IMR-90 (cell line): ENCODE results near the gene PPP1R37. TPM values are rescaled to one million over a fixed set of nuclear protein-coding genes. Genes with fewer than 3 reads are reported as not detected.

ENCODE experiments used
- ATAC-seq: fragments of 200-7000 bp; cut with Tn5 transposase; 2 replicates; pipeline ENCODE4 v1.9.1; 2020; ENCODE audit warnings: low read depth, mild to moderate bottlenecking, moderate library complexity
- BruUV-seq: library from RNA; stranded (reverse); fragments of 400-500 nt; replicated peaks from 2 replicates; lab custom pipeline; 2021; lab: Mats Ljungman, UMichigan
- CTCF ChIA-PET: fragments of 300-600 bp; formaldehyde crosslinking; extraction: SDS; loops from one replicate; lab custom pipeline; 2021; ENCODE audit warnings: antibody characterized with exemption; lab: Yijun Ruan, JAX
- POLR2A ChIA-PET: fragments of 300-600 bp; sonication (Branson Sonifier 250); formaldehyde crosslinking; loops from one replicate; lab custom pipeline; 2022; ENCODE audit warnings: antibody characterized with exemption; ENCODE audit not compliant: unreplicated experiment; lab: Charles Lee
- DNase-seq: peaks from one replicate; pipeline ENCODE4 v3.0.0; 2013
- H2AFZ ChIP-seq: replicated peaks from 2 replicates; pipeline ENCODE3; 2013; ENCODE audit warnings: low read length, mild to moderate bottlenecking; ENCODE audit not compliant: poor library complexity
- H2AK5ac ChIP-seq: 2 replicates; pipeline ENCODE4 v1.6.1; 2013; ENCODE audit warnings: low read depth, low read length, inconsistent platforms
- H2AK9ac ChIP-seq: replicated peaks from 2 replicates; pipeline ENCODE3; 2013; ENCODE audit warnings: mild to moderate bottlenecking, low read depth, low read length, moderate library complexity; ENCODE audit not compliant: poor library complexity
- H2BK120ac ChIP-seq: 2 replicates; pipeline ENCODE4 v1.6.1; 2013; ENCODE audit warnings: low read depth, low read length, inconsistent platforms
- H2BK15ac ChIP-seq: 3 replicates; pipeline ENCODE4 v1.6.1; 2013; ENCODE audit warnings: low read depth, low read length, inconsistent platforms
- H2BK20ac ChIP-seq: 2 replicates; pipeline ENCODE4 v1.6.1; 2013; ENCODE audit warnings: low read depth, mild to moderate bottlenecking, inconsistent platforms, low read length, moderate library complexity
- H2BK5ac ChIP-seq: 2 replicates; pipeline ENCODE4 v1.6.1; 2013; ENCODE audit warnings: mild to moderate bottlenecking, low read depth, low read length, inconsistent platforms; ENCODE audit not compliant: poor library complexity, severe bottlenecking
- H3K14ac ChIP-seq: replicated peaks from 2 replicates; pipeline ENCODE4 v1.6.1; 2013; ENCODE audit warnings: low read depth, low read length, inconsistent platforms
- H3K18ac ChIP-seq: 2 replicates; pipeline ENCODE4 v1.6.1; 2013; ENCODE audit warnings: low read depth, low read length, control low read depth
- H3K23ac ChIP-seq: 2 replicates; pipeline ENCODE4 v1.6.1; 2013; ENCODE audit warnings: low read depth, low read length, inconsistent platforms
- H3K27ac ChIP-seq: 2 replicates; pipeline ENCODE4 v1.5.1; 2013; ENCODE audit warnings: mild to moderate bottlenecking, control low read depth, low read length; ENCODE audit not compliant: insufficient read depth
- H3K27me3 ChIP-seq: 2 replicates; pipeline ENCODE4 v1.6.1; 2013; ENCODE audit warnings: low read length; ENCODE audit not compliant: control insufficient read depth, insufficient read depth
- H3K36me3 ChIP-seq: 2 replicates; pipeline ENCODE4 v1.6.1; 2013; ENCODE audit warnings: low read length, mixed read lengths; ENCODE audit not compliant: control insufficient read depth, insufficient read depth
- H3K4ac ChIP-seq: 2 replicates; pipeline ENCODE4 v1.6.1; 2013; ENCODE audit warnings: low read depth, low read length, inconsistent platforms
- H3K4me1 ChIP-seq: 2 replicates; pipeline ENCODE4 v1.6.1; 2013; ENCODE audit warnings: low read length, mixed read lengths; ENCODE audit not compliant: control insufficient read depth, insufficient read depth
- H3K4me2 ChIP-seq: 2 replicates; pipeline ENCODE4 v1.6.1; 2013; ENCODE audit warnings: low read depth, mild to moderate bottlenecking, control low read depth, low read length, moderate library complexity
- H3K4me3 ChIP-seq: 2 replicates; pipeline ENCODE4 v1.5.1; 2013; ENCODE audit warnings: low read depth, mild to moderate bottlenecking, control low read depth, low read length, moderate library complexity; ENCODE audit not compliant: insufficient read depth
- H3K56ac ChIP-seq: 2 replicates; pipeline ENCODE4 v1.6.1; 2013; ENCODE audit warnings: low read length, inconsistent platforms; ENCODE audit not compliant: insufficient read depth; ENCODE audit errors: extremely low read depth
- H3K79me1 ChIP-seq, 2 experiments: 2 replicates each; pipeline ENCODE4 v1.6.1; 2013; ENCODE audit warnings: low read length in 2 of 2, inconsistent platforms in 1 of 2, low read depth in 1 of 2
- H3K9ac ChIP-seq: 2 replicates; pipeline ENCODE4 v1.6.1; 2013; ENCODE audit warnings: low read depth, low read length, control low read depth
- H3K9me1 ChIP-seq: 2 replicates; pipeline ENCODE4 v1.6.1; 2013; ENCODE audit warnings: low read length, inconsistent platforms; ENCODE audit not compliant: insufficient read depth
- H3K9me3 ChIP-seq: 2 replicates; pipeline ENCODE4 v1.6.1; 2013; ENCODE audit warnings: low read length; ENCODE audit not compliant: control insufficient read depth, insufficient read depth
- H4K20me1 ChIP-seq: 2 replicates; pipeline ENCODE4 v1.6.1; 2013; ENCODE audit warnings: low read length, inconsistent platforms; ENCODE audit not compliant: insufficient read depth
- H4K5ac ChIP-seq: 2 replicates; pipeline ENCODE4 v1.6.1; 2013; ENCODE audit warnings: mild to moderate bottlenecking, low read depth, low read length, control low read depth
- H4K8ac ChIP-seq, 2 experiments: 2 replicates each; pipeline ENCODE4 v1.6.1; 2013; ENCODE audit warnings: low read depth in 2 of 2, low read length in 2 of 2, control low read depth in 1 of 2, inconsistent platforms in 1 of 2
- H4K91ac ChIP-seq: 2 replicates; pipeline ENCODE4 v1.6.1; 2013; ENCODE audit warnings: low read depth, low read length, inconsistent platforms; ENCODE audit not compliant: insufficient read depth
- BHLHE40 ChIP-seq: fragments of 150-350 bp; IDR thresholded peaks from 2 replicates; pipeline ENCODE4 v1.6.1; 2016; ENCODE audit warnings: mild to moderate bottlenecking, low read depth, low read length
- CHD1 ChIP-seq: IDR thresholded peaks from 2 replicates; pipeline ENCODE4 v1.6.1; 2012; ENCODE audit warnings: low read depth, low read length, improper control_type of control experiment
- FOS ChIP-seq: fragments of 150-350 bp; IDR thresholded peaks from 2 replicates; pipeline ENCODE4 v1.6.1; 2016; ENCODE audit warnings: low read depth, low read length
- MAFK ChIP-seq: IDR thresholded peaks from 2 replicates; pipeline ENCODE4 v1.6.1; 2012; ENCODE audit warnings: low read depth, low read length, improper control_type of control experiment
- MAZ ChIP-seq: IDR thresholded peaks from 2 replicates; pipeline ENCODE4 v1.6.1; 2012; ENCODE audit warnings: low read depth, mild to moderate bottlenecking, low read length, improper control_type of control experiment, moderate library complexity, borderline replicate concordance
- MXI1 ChIP-seq: IDR thresholded peaks from 2 replicates; pipeline ENCODE4 v1.6.1; 2012; ENCODE audit warnings: low read depth, mild to moderate bottlenecking, low read length, moderate library complexity, borderline replicate concordance
- NFE2L2 ChIP-seq: fragments of 150-350 bp; IDR thresholded peaks from 2 replicates; pipeline ENCODE4 v1.6.1; 2016; ENCODE audit warnings: low read depth, mild to moderate bottlenecking, low read length
- POLR2A ChIP-seq: IDR thresholded peaks from 2 replicates; pipeline ENCODE4 v1.6.1; 2012; ENCODE audit warnings: mild to moderate bottlenecking, low read depth, low read length
- RAD21 ChIP-seq: IDR thresholded peaks from 2 replicates; pipeline ENCODE4 v1.6.1; 2012; ENCODE audit warnings: low read length, improper control_type of control experiment
- RFX5 ChIP-seq: IDR thresholded peaks from 2 replicates; pipeline ENCODE4 v1.8.0; 2012; ENCODE audit warnings: low read depth, mild to moderate bottlenecking, low read length, moderate library complexity
- USF2 ChIP-seq: fragments of 150-350 bp; IDR thresholded peaks from 2 replicates; pipeline ENCODE4 v1.6.1; 2017; ENCODE audit warnings: mild to moderate bottlenecking, antibody characterized with exemption, low read length, low read depth
- WGBS, 2 experiments: methylation state at CpG; one replicate each; pipeline versions ENCODE4 v1.1.5 to v1.1.7; 2013; ENCODE audit warnings: missing lambda C conversion rate in 2 of 2; ENCODE audit not compliant: insufficient read length in 1 of 2; ENCODE audit errors: extremely low coverage in 2 of 2; 5-methylcytosine and 5-hydroxymethylcytosine counted together
- dilution Hi-C: fragments of 300-500 bp; cut with HindIII; formaldehyde crosslinking; loops from one replicate; pipeline ENCODE4 v1.14.3; 2018; ENCODE audit warnings: low sequenced_read_pairs; ENCODE audit not compliant: unreplicated experiment
- in situ Hi-C: fragments of 300-500 bp; cut with MboI; formaldehyde crosslinking; loops from 3 replicates; pipeline ENCODE4 v1.14.3; 2019; ENCODE audit warnings: low sequenced_read_pairs, inconsistent platforms, mixed read lengths
- intact Hi-C: fragments of 100-400 bp; cut with micrococcal nuclease; formaldehyde crosslinking; loops from 2 replicates; pipeline ENCODE4 v1.10.0; 2022
- polyA plus RNA-seq, 3 experiments: library from polyadenylated mRNA; depleted of rRNA; stranded (reverse); fragments of >200 nt; gene quantifications; 2 replicates each; pipeline ENCODE4 v1.2.3, GENCODE V29; 2012; ENCODE audit warnings: low replicate concordance in 1 of 3
- total RNA-seq: library from RNA; depleted of rRNA; stranded (reverse); fragments of >200 nt; gene quantifications from 2 replicates; pipeline ENCODE4 v1.2.3, GENCODE V29; 2012
- TF ChIP-seq, protein P1 (sequence below): fragments of 150-350 bp; IDR thresholded peaks from 2 replicates; pipeline ENCODE4 v1.6.1; 2016; ENCODE audit warnings: low read depth, mild to moderate bottlenecking, low read length, moderate library complexity, borderline replicate concordance

PPP1R37 gene
- total and polyA plus RNA-seq, 2 of the 4 experiments (the other 2 are of a cell fraction) = 13.1 to 18.5 TPM

DNA sequence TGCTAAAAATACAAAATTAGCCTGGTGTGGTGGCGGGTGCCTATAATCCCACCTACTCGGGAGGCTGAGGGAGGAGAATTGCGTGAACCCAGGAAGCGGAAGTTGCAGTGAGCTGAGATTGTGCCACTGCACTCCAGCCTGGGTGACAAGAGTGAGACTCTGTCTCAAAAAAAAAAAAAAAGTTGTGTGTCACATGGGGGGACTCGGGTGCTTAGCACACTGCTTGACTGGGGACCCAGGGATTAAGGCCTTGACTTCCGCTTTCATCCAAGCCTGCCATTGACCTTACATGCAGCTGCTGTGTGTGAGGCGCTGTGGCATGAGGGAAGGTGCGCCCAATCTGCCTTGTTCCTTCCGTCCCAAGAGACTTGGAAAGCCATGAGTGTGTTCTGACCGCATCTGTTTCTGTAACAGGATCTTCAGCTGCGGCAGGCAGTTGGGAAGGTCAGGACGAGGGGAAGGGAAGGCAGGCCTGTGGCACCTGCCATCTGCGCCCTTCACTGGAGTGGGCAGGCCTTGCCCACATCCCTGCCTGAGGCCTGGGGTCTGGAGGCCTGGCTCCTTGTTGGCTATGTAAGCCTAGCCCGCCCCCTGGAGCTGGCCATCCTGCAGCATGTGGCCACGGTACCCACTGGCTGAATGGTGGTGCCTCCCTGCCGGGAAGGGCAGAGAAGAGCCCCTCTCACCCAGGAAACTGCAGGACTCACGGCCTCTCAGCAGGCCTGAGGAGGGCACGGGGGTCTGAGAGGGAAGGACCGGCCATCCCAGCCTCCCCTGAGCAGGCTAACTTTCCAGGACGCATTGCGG lies 23.0 kb downstream of the PPP1R37 start:
- Histone ChIP-seq H2BK15ac (no peak overlapping the region), H2AFZ (no peak overlapping the region), H4K91ac (no peak overlapping the region), H2BK20ac (no peak overlapping the region), H3K18ac (no peak overlapping the region), H3K4ac (no peak overlapping the region), H2AK9ac (peak overlapping the region; percentile 55), H3K56ac (no peak overlapping the region), H2BK120ac (no peak overlapping the region), H4K20me1 (peaks cover 89% of the 10 kb centered on the region), H4K5ac (no peak overlapping the region), H3K9ac (no peak overlapping the region), H3K79me1 (peaks cover 40 to 93% of the 10 kb centered on the region in 2 experiments), H3K4me3 (no peak overlapping the region), H3K4me1 (no peaks in the 10 kb centered on the region; the same call in 1 of the 2 replicates), H3K36me3 (peaks cover 3% of the 10 kb centered on the region; the same call in 1 of the 2 replicates), H3K14ac (no peak overlapping the region), H3K9me3 (no peaks in the 10 kb centered on the region), H3K27ac (no peak overlapping the region), H2BK5ac (no peak overlapping the region), H3K23ac (peak overlapping the region; percentile 82; the same call in 1 of the 2 replicates), H3K4me2 (no peak overlapping the region), H3K27me3 (no peaks in the 10 kb centered on the region), H4K8ac (no peak overlapping the region), H3K9me1 (peaks cover 34% of the 10 kb centered on the region), H2AK5ac (no peak overlapping the region)
- TF ChIP-seq CHD1 (no peak), NFE2L2 (no peak), RAD21 (no peak), MXI1 (no peak), MAZ (no peak), USF2 (no peak), POLR2A (no peak), BHLHE40 (no peak), FOS (no peak), RFX5 (no peak), MAFK (no peak)
- TF ChIP-seq, protein P1, sequence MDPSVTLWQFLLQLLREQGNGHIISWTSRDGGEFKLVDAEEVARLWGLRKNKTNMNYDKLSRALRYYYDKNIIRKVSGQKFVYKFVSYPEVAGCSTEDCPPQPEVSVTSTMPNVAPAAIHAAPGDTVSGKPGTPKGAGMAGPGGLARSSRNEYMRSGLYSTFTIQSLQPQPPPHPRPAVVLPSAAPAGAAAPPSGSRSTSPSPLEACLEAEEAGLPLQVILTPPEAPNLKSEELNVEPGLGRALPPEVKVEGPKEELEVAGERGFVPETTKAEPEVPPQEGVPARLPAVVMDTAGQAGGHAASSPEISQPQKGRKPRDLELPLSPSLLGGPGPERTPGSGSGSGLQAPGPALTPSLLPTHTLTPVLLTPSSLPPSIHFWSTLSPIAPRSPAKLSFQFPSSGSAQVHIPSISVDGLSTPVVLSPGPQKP = no peak
- dilution Hi-C loops = no loop called here
- BruUV-seq = no TSS peak
- DNase-seq (no peak), ATAC-seq (no peak)
- 92% methylated on average over 11 of the region's 21 CpGs; no CpG with 5 or more reads in 1 of the 2 experiments for WGBS, 2 experiments
- POLR2A ChIA-PET = no interaction called here
- in situ Hi-C loops = no loop called here
- intact Hi-C loops = no loop called here
- CTCF ChIA-PET = no interaction called here
